ENCODE measurements around the gene DYSF. TPM values are rescaled to one million over a fixed set of nuclear protein-coding genes. Genes with fewer than 3 reads are reported as not detected.

DYSF gene
- polyA plus RNA-seq, 1 of the 3 experiments (the other 2 are of a cell fraction), result 0.10 TPM

- Histone ChIP-seq H3K27me3 (ENCODE audit: insufficient read depth) (no peaks in the 10 kb centered on the region), H3F3A (replicated peaks; ENCODE audit: insufficient read depth) (peaks cover 4% of the 10 kb centered on the region), H2AFZ (ENCODE audit: low read depth) (no peak overlapping the region), H3K4me1 (ENCODE audit: control insufficient read depth in 1 of 2, insufficient read depth in 2 of 2, low read depth in 1 of 2, low read length in 1 of 2) (no peaks in the 10 kb centered on the region; a peak in 1 of 4 replicates), H3K4me2 (no peak overlapping the region), H3K9ac (no peak overlapping the region), H3K27ac (ENCODE audit: low read depth in 2 of 2, low read length in 1 of 2) (no peak overlapping the region), H3K4me3 (ENCODE audit: low read depth in 2 of 2, low read length in 1 of 2) (no peak overlapping the region), H3K36me3 (replicated peaks in 1 of 2; ENCODE audit: control insufficient read depth in 1 of 2, insufficient read depth in 2 of 2, low read length in 1 of 2) (peaks cover 28 to 42% of the 10 kb centered on the region in 2 experiments), H4K20me1 (ENCODE audit: insufficient read depth) (no peaks in the 10 kb centered on the region), H3K9me2 (no peaks in the 10 kb centered on the region), H3K9me3 (no peaks in the 10 kb centered on the region), H3K79me2 (ENCODE audit: insufficient read depth) (no peaks in the 10 kb centered on the region)
- DNase-seq, result no peak
- ChIA-PET CTCF (no interaction called here), POLR2A (no interaction called here)
- WGBS (ENCODE audit: low lambda C conversion rate), result 86% methylated on average over 7 of the region's 16 CpGs
- no peak for TF ChIP-seq POLR2AphosphoS5 (IDR thresholded peaks at IDR 0.05; ENCODE audit: low read depth, low read length)
- no peak for TF ChIP-seq FOXJ3 (CRISPR knock-in tag; IDR thresholded peaks at IDR 0.05)
- no peak for TF ChIP-seq GATA2 (CRISPR knock-in tag; IDR thresholded peaks at IDR 0.05)
- no peak for TF ChIP-seq RXRA (IDR thresholded peaks at IDR 0.05; ENCODE audit: borderline replicate concordance, low read depth)
- no peak for TF ChIP-seq SMC3 (IDR thresholded peaks at IDR 0.05; ENCODE audit: low read depth, low read length)
- TF ChIP-seq RFX5 (IDR thresholded peaks at IDR 0.05; ENCODE audit: low read length), result no peak
- no peak for TF ChIP-seq FOXM1 (IDR thresholded peaks at IDR 0.05; ENCODE audit: low read depth)
- TF ChIP-seq ELF1 (IDR thresholded peaks at IDR 0.05), result no peak
- no peak for TF ChIP-seq PBX3 (IDR thresholded peaks at IDR 0.05)
- TF ChIP-seq FOSL2 (IDR thresholded peaks at IDR 0.05; ENCODE audit: borderline replicate concordance, low read depth), result no peak
- TF ChIP-seq TCF12 (IDR thresholded peaks at IDR 0.05), result no peak
- no peak for TF ChIP-seq IRF3 (IDR thresholded peaks at IDR 0.05; ENCODE audit: low read depth, low read length)
- TF ChIP-seq CTCF (IDR thresholded peaks at IDR 0.05), result no peak
- TF ChIP-seq MXI1 (IDR thresholded peaks at IDR 0.05; ENCODE audit: low read depth, low read length), result no peak
- TF ChIP-seq NFIC (IDR thresholded peaks at IDR 0.05; ENCODE audit: borderline replicate concordance), result no peak
- no peak for TF ChIP-seq YY1 (IDR thresholded peaks at IDR 0.05; ENCODE audit: low read depth)
- no peak for TF ChIP-seq GABPA (IDR thresholded peaks at IDR 0.05; ENCODE audit: low read depth)
- no peak for TF ChIP-seq USF2 (IDR thresholded peaks at IDR 0.05; ENCODE audit: borderline replicate concordance, low read depth, low read length)
Measured at GRCh38 chr2:71417300-71418202, 35.8 kb upstream of the DYSF start.
